K562 (cell line): ENCODE results near the gene ZNF740. TPM values are rescaled to one million over a fixed set of nuclear protein-coding genes. Genes with fewer than 3 reads are reported as not detected.

Experiments
- ARHGAP35 ChIP-seq: fragments of 450-650 bp; IDR thresholded peaks from 2 replicates; pipeline ENCODE4 v1.6.1; 2018; ENCODE audit not compliant: partially characterized antibody
- CREBBP ChIP-seq: IDR thresholded peaks from one replicate; pipeline ENCODE4 v1.6.1; 2012; ENCODE audit warnings: low read depth, mild to moderate bottlenecking, control low read depth, inconsistent platforms, low read length
- HDAC3 ChIP-seq: fragments of 450-650 bp; IDR thresholded peaks from 2 replicates; pipeline ENCODE4 v1.6.1; 2018; ENCODE audit warnings: borderline replicate concordance, mild to moderate bottlenecking, moderate library complexity; ENCODE audit not compliant: partially characterized antibody
- HSF4 ChIP-seq: fragments of 250-450 bp; sonication (Bioruptor Pico); IDR thresholded peaks from 2 replicates; pipeline ENCODE4 v2.1.2; 2022; ENCODE audit warnings: mild to moderate bottlenecking, moderate library complexity, borderline replicate concordance
- JUNB ChIP-seq: fragments of 450-650 bp; formaldehyde crosslinking; conservative IDR thresholded peaks from 2 replicates; pipeline ENCODE4 v1.4.0; 2020; ENCODE audit warnings: mild to moderate bottlenecking
- LARP7 ChIP-seq: fragments of 450-650 bp; IDR thresholded peaks from 2 replicates; pipeline ENCODE4 v1.6.1; 2016
- MAFK ChIP-seq: IDR thresholded peaks from 2 replicates; pipeline ENCODE4 v1.6.1; 2011; ENCODE audit warnings: low read length, improper control_type of control experiment
- PCBP2 ChIP-seq: fragments of 200-400 bp; formaldehyde crosslinking; IDR thresholded peaks from 2 replicates; pipeline ENCODE4 v1.6.1; 2018; ENCODE audit warnings: low read length, low read depth, mild to moderate bottlenecking, moderate library complexity; ENCODE audit not compliant: poor library complexity, severe bottlenecking
- U2AF2 ChIP-seq: fragments of 200-400 bp; formaldehyde crosslinking; optimal IDR thresholded peaks from 2 replicates; pipeline ENCODE3; 2017; ENCODE audit warnings: low read depth, mild to moderate bottlenecking, low read length
- ZC3H8 ChIP-seq: fragments of 450-650 bp; IDR thresholded peaks from 2 replicates; pipeline ENCODE4 v1.6.1; 2017
- ZFP91 ChIP-seq: sonication (generic); formaldehyde crosslinking; IDR thresholded peaks from 2 replicates; pipeline ENCODE4 v1.8.0; 2022; ENCODE audit warnings: mild to moderate bottlenecking, missing genetic modification reagents
- ZNF175 ChIP-seq: fragments of 200-800 bp; sonication (Bioruptor generic); IDR thresholded peaks from 2 replicates; pipeline ENCODE4 v1.6.1; 2016; ENCODE audit warnings: low read depth, mild to moderate bottlenecking, missing genetic modification characterization, missing compliant biosample characterization
- ZNF311 ChIP-seq: fragments of 250-450 bp; sonication (Bioruptor Pico); IDR thresholded peaks from 2 replicates; pipeline ENCODE4 v1.4.0; 2020; ENCODE audit warnings: mild to moderate bottlenecking, moderate library complexity
- ZNF324 ChIP-seq: fragments of 250-450 bp; sonication (Bioruptor Pico); IDR thresholded peaks from 2 replicates; pipeline ENCODE4 v1.4.0; 2020; ENCODE audit warnings: mild to moderate bottlenecking
- ZNF445 ChIP-seq: fragments of 250-450 bp; sonication (Bioruptor Pico); IDR thresholded peaks from 2 replicates; pipeline ENCODE4 v1.4.0; 2020; ENCODE audit warnings: low read depth, mild to moderate bottlenecking, moderate library complexity
- ZNF583 ChIP-seq: fragments of 250-450 bp; sonication (Bioruptor Pico); IDR thresholded peaks from 2 replicates; pipeline ENCODE4 v1.4.0; 2020
- ZSCAN32 ChIP-seq: fragments of 450-650 bp; formaldehyde crosslinking; IDR thresholded peaks from 2 replicates; pipeline ENCODE4 v1.4.0; 2020; ENCODE audit warnings: mild to moderate bottlenecking, moderate library complexity
- polyA plus RNA-seq, 8 experiments: library from polyadenylated mRNA; depleted of rRNA in 4 of 8; stranded (reverse) in 5 of 8; unstranded in 3 of 8; fragments of >200 nt; fragmentation: Nextera tagmentation in 2 of 8; fragmentation: Illumina TruSeq in 1 of 8; extraction: Ambion mirVana in 2 of 8; extraction: Trizol in 1 of 8; gene quantifications; 2 replicates each; pipeline versions ENCODE4 v1.2.1 to v1.2.3, GENCODE V29; 2011 to 2014; ENCODE audit warnings: inconsistent platforms in 1 of 8, missing spikeins in 1 of 8
- total RNA-seq, 7 experiments: library from RNA; depleted of rRNA in 6 of 7; stranded (reverse); fragments of >200 nt in 6 of 7; fragmentation: Illumina TruSeq in 2 of 7; extraction: Trizol in 2 of 7; gene quantifications; 2 replicates each; pipeline versions ENCODE4 v1.2.1 to v1.2.3, GENCODE V29; 2011 to 2021; ENCODE audit warnings: low replicate concordance in 1 of 7
- TF ChIP-seq, protein P1 (sequence below): sonication (generic); formaldehyde crosslinking; IDR thresholded peaks from 2 replicates; pipeline ENCODE4 v1.9.0; 2022; ENCODE audit warnings: mild to moderate bottlenecking, missing genetic modification reagents
- TF ChIP-seq, protein P2 (sequence below): fragments of 250-450 bp; sonication (Bioruptor Pico); IDR thresholded peaks from 2 replicates; pipeline ENCODE4 v1.4.0; 2020; ENCODE audit warnings: mild to moderate bottlenecking, moderate library complexity, borderline replicate concordance
- TF ChIP-seq, protein P3 (sequence below): fragments of 250-450 bp; sonication (Bioruptor Pico); IDR thresholded peaks from 2 replicates; pipeline ENCODE4 v1.8.0; 2022; ENCODE audit warnings: moderate library complexity, mild to moderate bottlenecking, inconsistent platforms

ZNF740 gene
- total and polyA plus RNA-seq, 9 of the 15 experiments (the other 6 are each of a cell fraction or from before 2014, with no cell fraction given): 0.57 to 46.4 (median 18.6) TPM

GRCh38 chr12:53179687-53180219 lies 769 bp upstream of the ZNF740 start (continued):
- TF ChIP-seq LARP7 (no peak), U2AF2 (no peak), ZNF175 (CRISPR knock-in tag) (0 out of 2 replicates have a peak, but pooled peaks have one; percentile 40), ZFP91 (CRISPR knock-in tag) (no peak), JUNB (CRISPR knock-in tag) (no peak), ZNF311 (CRISPR knock-in tag) (peak; percentile 34; the same call in 1 of the 2 replicates), ZNF445 (CRISPR knock-in tag) (no peak), ZSCAN32 (CRISPR knock-in tag) (no peak), CREBBP (no peak), HSF4 (CRISPR knock-in tag) (no peak), ARHGAP35 (no peak), HDAC3 (no peak), ZNF324 (CRISPR knock-in tag) (no peak), ZNF583 (CRISPR knock-in tag) (no peak), MAFK (no peak), PCBP2 (no peak), ZC3H8 (no peak)
- TF ChIP-seq, protein P1, sequence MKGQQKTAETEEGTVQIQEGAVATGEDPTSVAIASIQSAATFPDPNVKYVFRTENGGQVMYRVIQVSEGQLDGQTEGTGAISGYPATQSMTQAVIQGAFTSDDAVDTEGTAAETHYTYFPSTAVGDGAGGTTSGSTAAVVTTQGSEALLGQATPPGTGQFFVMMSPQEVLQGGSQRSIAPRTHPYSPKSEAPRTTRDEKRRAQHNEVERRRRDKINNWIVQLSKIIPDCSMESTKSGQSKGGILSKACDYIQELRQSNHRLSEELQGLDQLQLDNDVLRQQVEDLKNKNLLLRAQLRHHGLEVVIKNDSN (CRISPR knock-in tag): no peak
- TF ChIP-seq, protein P2, sequence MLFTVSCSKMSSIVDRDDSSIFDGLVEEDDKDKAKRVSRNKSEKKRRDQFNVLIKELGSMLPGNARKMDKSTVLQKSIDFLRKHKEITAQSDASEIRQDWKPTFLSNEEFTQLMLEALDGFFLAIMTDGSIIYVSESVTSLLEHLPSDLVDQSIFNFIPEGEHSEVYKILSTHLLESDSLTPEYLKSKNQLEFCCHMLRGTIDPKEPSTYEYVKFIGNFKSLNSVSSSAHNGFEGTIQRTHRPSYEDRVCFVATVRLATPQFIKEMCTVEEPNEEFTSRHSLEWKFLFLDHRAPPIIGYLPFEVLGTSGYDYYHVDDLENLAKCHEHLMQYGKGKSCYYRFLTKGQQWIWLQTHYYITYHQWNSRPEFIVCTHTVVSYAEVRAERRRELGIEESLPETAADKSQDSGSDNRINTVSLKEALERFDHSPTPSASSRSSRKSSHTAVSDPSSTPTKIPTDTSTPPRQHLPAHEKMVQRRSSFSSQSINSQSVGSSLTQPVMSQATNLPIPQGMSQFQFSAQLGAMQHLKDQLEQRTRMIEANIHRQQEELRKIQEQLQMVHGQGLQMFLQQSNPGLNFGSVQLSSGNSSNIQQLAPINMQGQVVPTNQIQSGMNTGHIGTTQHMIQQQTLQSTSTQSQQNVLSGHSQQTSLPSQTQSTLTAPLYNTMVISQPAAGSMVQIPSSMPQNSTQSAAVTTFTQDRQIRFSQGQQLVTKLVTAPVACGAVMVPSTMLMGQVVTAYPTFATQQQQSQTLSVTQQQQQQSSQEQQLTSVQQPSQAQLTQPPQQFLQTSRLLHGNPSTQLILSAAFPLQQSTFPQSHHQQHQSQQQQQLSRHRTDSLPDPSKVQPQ (CRISPR knock-in tag): no peak
- TF ChIP-seq, protein P3, sequence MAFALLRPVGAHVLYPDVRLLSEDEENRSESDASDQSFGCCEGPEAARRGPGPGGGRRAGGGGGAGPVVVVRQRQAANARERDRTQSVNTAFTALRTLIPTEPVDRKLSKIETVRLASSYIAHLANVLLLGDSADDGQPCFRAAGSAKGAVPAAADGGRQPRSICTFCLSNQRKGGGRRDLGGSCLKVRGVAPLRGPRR (CRISPR knock-in tag): no peak
